HG02642 (cell line): ENCODE measurements around the gene PCP4L1.

Experiments
- ATAC-seq: cut with Tn5 transposase; IDR thresholded peaks from one replicate; pipeline ENCODE4 v1.9.1; 2021; ENCODE audit warnings: mild to moderate bottlenecking; ENCODE audit not compliant: unreplicated experiment, poor library complexity

PCP4L1 gene

GRCh38 chr1:161261261-161262235, 3.0 kb downstream of the PCP4L1 start:
- ATAC-seq: no peak

- ATAC-seq: no peak
Measured at GRCh38 chr1:161265305-161265704, 6.8 kb downstream of the PCP4L1 start.

GRCh38 chr1:161266202-161266601, 7.7 kb downstream of the PCP4L1 start:
- ATAC-seq: no peak

- no peak for ATAC-seq
Measured at GRCh38 chr1:161266836-161267235, 8.3 kb downstream of the PCP4L1 start.

- ATAC-seq: no peak
Measured at GRCh38 chr1:161267321-161267720, 8.8 kb downstream of the PCP4L1 start.

- no peak for ATAC-seq
Measured at GRCh38 chr1:161273402-161273801, 14.9 kb downstream of the PCP4L1 start.

GRCh38 chr1:161274874-161275273, 16.3 kb downstream of the PCP4L1 start:
- no peak for ATAC-seq

GRCh38 chr1:161282991-161283390, 24.4 kb downstream of the PCP4L1 start:
- ATAC-seq: no peak

- no peak for ATAC-seq
Measured at GRCh38 chr1:161285113-161285512, 26.6 kb downstream of the PCP4L1 start.

GRCh38 chr1:161285521-161285920, 27.0 kb downstream of the PCP4L1 start:
- ATAC-seq: no peak

GRCh38 chr1:161287482-161288054, 29.0 kb downstream of the PCP4L1 start:
- ATAC-seq: no peak

- no peak for ATAC-seq
Measured at GRCh38 chr1:161290779-161291178, 32.2 kb downstream of the PCP4L1 start.

GRCh38 chr1:161297415-161297814, 38.9 kb downstream of the PCP4L1 start:
- no peak for ATAC-seq

GRCh38 chr1:161298116-161298515, 39.6 kb downstream of the PCP4L1 start:
- ATAC-seq: no peak

GRCh38 chr1:161299347-161299746, 40.8 kb downstream of the PCP4L1 start:
- no peak for ATAC-seq

- ATAC-seq: no peak
Measured at GRCh38 chr1:161300478-161300877, 41.9 kb downstream of the PCP4L1 start.

GRCh38 chr1:161304927-161305866, 46.7 kb downstream of the PCP4L1 start:
- no peak for ATAC-seq

- ATAC-seq: peak; percentile 83
Measured at GRCh38 chr1:161305867-161306519, 47.4 kb downstream of the PCP4L1 start.

GRCh38 chr1:161307230-161307768, 48.8 kb downstream of the PCP4L1 start:
- no peak for ATAC-seq
